ENCODE data around the gene PTPDC1. TPM values are rescaled to one million over a fixed set of nuclear protein-coding genes. Genes with fewer than 3 reads are reported as not detected.

The PTPDC1 gene
- total and polyA plus RNA-seq, 2 donors (not counting 1 experiment from before 2014, with no cell fraction given), result 3.7 to 9.8 TPM

GRCh38 chr9:94144394-94144793 is 60.1 kb downstream of the PTPDC1 start:
- H3K36me3 ChIP-seq (replicated peaks in 1 of 2; ENCODE audit: control extremely low read depth in 1 of 2, control insufficient read depth in 1 of 2, extremely low read depth in 1 of 2, insufficient read depth in 2 of 2, low read length in 1 of 2), result no peaks in the 10 kb centered on the region
- no peaks in the 10 kb centered on the region for H3K9me3 ChIP-seq (ENCODE audit: control extremely low read depth in 1 of 3, control insufficient read depth in 2 of 3, insufficient read depth in 1 of 3, low read length in 2 of 3)
- TF ChIP-seq EZH2 (IDR thresholded peaks at IDR 0.05; ENCODE audit: borderline replicate concordance, insufficient read depth, low read depth, low read length, poor library complexity, severe bottlenecking) (no peak), CTCF (IDR thresholded peaks at IDR 0.05) (no peak)
- H3K27me3 ChIP-seq (replicated peaks in 1 of 4; ENCODE audit: control extremely low read depth in 1 of 4, control insufficient read depth in 3 of 4, insufficient read depth in 4 of 4, low read length in 3 of 4), result no peaks in the 10 kb centered on the region
- H3K4me3 Mint-ChIP-seq, result no peak overlapping the region
- ATAC-seq (ENCODE audit: low read depth), result no peak
- ChIA-PET CTCF (no interaction called here), POLR2A (no interaction called here)
- H3K27ac ChIP-seq (ENCODE audit: low read length in 2 of 2), result no peak overlapping the region
- no peak overlapping the region for H3K9ac ChIP-seq (ENCODE audit: low read length)
- H3K4me2 ChIP-seq (replicated peaks; ENCODE audit: low read depth, low read length, poor library complexity, severe bottlenecking), result no peak overlapping the region
- H3K9me3 Mint-ChIP-seq (ENCODE audit: insufficient read depth), result no peaks in the 10 kb centered on the region
- H3K27ac Mint-ChIP-seq, result no peak overlapping the region
- no peak overlapping the region for H3K4me3 ChIP-seq (ENCODE audit: control extremely low read depth in 1 of 5, extremely low read depth in 1 of 5, insufficient read depth in 1 of 5, low read depth in 2 of 5, low read length in 4 of 5)
- DNase-seq, result no peak
- no peaks in the 10 kb centered on the region for H3K79me2 ChIP-seq (ENCODE audit: control insufficient read depth, insufficient read depth, low read length)
- H4K20me1 ChIP-seq (ENCODE audit: control insufficient read depth, insufficient read depth, low read length, poor library complexity, severe bottlenecking), result no peaks in the 10 kb centered on the region
- intact Hi-C loops (cut with micrococcal nuclease), result no loop called here
- no peaks in the 10 kb centered on the region for H3K27me3 Mint-ChIP-seq
- H2AFZ ChIP-seq (ENCODE audit: insufficient read depth, low read depth, low read length, poor library complexity, severe bottlenecking), result no peak overlapping the region
- WGBS (ENCODE audit: insufficient coverage), result 88% methylated on average over 2 of the region's 2 CpGs
- H3K4me1 Mint-ChIP-seq, result peaks cover 20% of the 10 kb centered on the region
- H3K4me1 ChIP-seq (ENCODE audit: control insufficient read depth in 2 of 2, insufficient read depth in 2 of 2, low read length in 2 of 2), result peaks cover 0 to 3% of the 10 kb centered on the region in 2 donors

GRCh38 chr9:94145640-94146039 is 61.4 kb downstream of the PTPDC1 start:
- no peaks in the 10 kb centered on the region for H3K9me3 Mint-ChIP-seq (ENCODE audit: insufficient read depth)
- DNase-seq, result no peak
- Histone ChIP-seq H3K27ac (ENCODE audit: low read length in 2 of 2) (no peak overlapping the region), H3K9ac (ENCODE audit: low read length) (no peak overlapping the region), H3K9me3 (ENCODE audit: control extremely low read depth in 1 of 3, control insufficient read depth in 2 of 3, insufficient read depth in 1 of 3, low read length in 2 of 3) (no peaks in the 10 kb centered on the region), H3K4me3 (ENCODE audit: control extremely low read depth in 1 of 5, extremely low read depth in 1 of 5, insufficient read depth in 1 of 5, low read depth in 2 of 5, low read length in 4 of 5) (no peak overlapping the region), H3K27me3 (replicated peaks in 1 of 4; ENCODE audit: control extremely low read depth in 1 of 4, control insufficient read depth in 3 of 4, insufficient read depth in 4 of 4, low read length in 3 of 4) (no peaks in the 10 kb centered on the region), H3K36me3 (replicated peaks in 1 of 2; ENCODE audit: control extremely low read depth in 1 of 2, control insufficient read depth in 1 of 2, extremely low read depth in 1 of 2, insufficient read depth in 2 of 2, low read length in 1 of 2) (no peaks in the 10 kb centered on the region), H2AFZ (ENCODE audit: insufficient read depth, low read depth, low read length, poor library complexity, severe bottlenecking) (no peak overlapping the region), H3K4me2 (replicated peaks; ENCODE audit: low read depth, low read length, poor library complexity, severe bottlenecking) (no peak overlapping the region), H3K4me1 (ENCODE audit: control insufficient read depth in 2 of 2, insufficient read depth in 2 of 2, low read length in 2 of 2) (peaks cover 12 to 15% of the 10 kb centered on the region in 2 donors), H3K79me2 (ENCODE audit: control insufficient read depth, insufficient read depth, low read length) (no peaks in the 10 kb centered on the region), H4K20me1 (ENCODE audit: control insufficient read depth, insufficient read depth, low read length, poor library complexity, severe bottlenecking) (no peaks in the 10 kb centered on the region)
- peaks cover 26% of the 10 kb centered on the region for H3K4me1 Mint-ChIP-seq
- 100% methylated on average over 2 of the region's 5 CpGs for WGBS (ENCODE audit: insufficient coverage)
- intact Hi-C loops (cut with micrococcal nuclease), result no loop called here
- ChIA-PET POLR2A (no interaction called here), CTCF (no interaction called here)
- no peak for ATAC-seq (ENCODE audit: low read depth)
- H3K27ac Mint-ChIP-seq, result no peak overlapping the region
- H3K4me3 Mint-ChIP-seq, result no peak overlapping the region
- TF ChIP-seq EZH2 (IDR thresholded peaks at IDR 0.05; ENCODE audit: borderline replicate concordance, insufficient read depth, low read depth, low read length, poor library complexity, severe bottlenecking) (no peak), CTCF (IDR thresholded peaks at IDR 0.05) (no peak)
- H3K27me3 Mint-ChIP-seq, result no peaks in the 10 kb centered on the region
